Lower leg skin (tissue), 4 donors: ENCODE data around the gene ZNF428. TPM values are rescaled to one million over a fixed set of nuclear protein-coding genes. Genes with fewer than 3 reads are reported as not detected.
A peak's percentile ranks its signal among the peaks of the same experiment; 100 is the strongest.

Experiments
- DNase-seq, 2 donors: peaks; one replicate each; pipeline ENCODE4 v3.0.0-alpha.2; 2019; ENCODE audit warnings: low spot score in 2 of 2
- H3K4me3 ChIP-seq: fragments of 200-600 bp; sonication (generic); 2 replicates; pipeline ENCODE4 v1.5.1; 2017; ENCODE audit warnings: mild to moderate bottlenecking, low read depth; ENCODE audit not compliant: poor library complexity, severe bottlenecking
- CTCF ChIP-seq, 3 donors: fragments of 450-650 bp; IDR thresholded peaks; one replicate each; pipeline ENCODE4 v1.5.1; 2016; ENCODE audit warnings: antibody characterized with exemption in 3 of 3, mild to moderate bottlenecking in 3 of 3, moderate library complexity in 2 of 3
- POLR2A ChIP-seq, 2 donors: fragments of 450-650 bp; IDR thresholded peaks; one replicate each; pipeline ENCODE4 v1.6.1; 2016 to 2017; ENCODE audit warnings: antibody characterized with exemption in 2 of 2, mild to moderate bottlenecking in 1 of 2, moderate library complexity in 1 of 2
- WGBS, 2 donors: methylation state at CpG; one replicate each; pipeline ENCODE4 v1.1.5; 2018; 5-methylcytosine and 5-hydroxymethylcytosine counted together
- intact Hi-C: fragments of 100-400 bp; cut with DNase I; formaldehyde crosslinking; loops from one replicate; pipeline ENCODE4 v1.15.0; 2023; ENCODE audit warnings: low total_unique reads
- total RNA-seq, 4 donors: library from RNA; depleted of rRNA; stranded (reverse); fragments of >200 nt; gene quantifications; one replicate each; pipeline ENCODE4 v1.1.0, GENCODE V29; 2016

The ZNF428 gene
- total RNA-seq, 4 donors from 2014 or later = 5.3 to 27.3 (median 15.1) TPM

- TF ChIP-seq CTCF (IDR thresholded peaks at IDR 0.05) (no peak), POLR2A (IDR thresholded peaks at IDR 0.05) (no peak)
- 0% methylated on average over 14 of the region's 14 CpGs for WGBS, 2 donors
- DNase-seq = no peak
- H3K4me3 ChIP-seq = peak overlapping the region; percentile 66
- intact Hi-C loops = no loop called here
Observed at GRCh38 chr19:43618921-43619261, 538 bp downstream of the ZNF428 start.

DNA sequence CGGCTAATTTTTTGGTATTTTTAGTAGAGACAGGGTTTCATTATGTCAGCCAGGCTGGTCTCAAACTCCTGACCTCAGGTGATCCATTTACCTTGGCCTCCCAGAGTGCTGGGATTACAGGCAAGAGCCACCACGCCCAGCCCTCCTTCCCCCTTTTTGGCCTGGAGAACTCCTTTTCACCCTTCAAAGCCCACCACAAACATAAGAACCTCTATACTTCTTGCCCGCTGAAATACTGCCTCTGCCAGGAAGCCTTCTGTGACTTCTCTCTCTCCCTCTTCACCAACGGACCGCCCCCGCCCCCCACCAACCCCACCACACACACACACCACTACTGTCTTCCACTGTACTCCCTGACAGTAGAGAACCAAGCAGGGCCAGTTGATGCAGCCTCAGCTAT, 2.5 kb downstream of the ZNF428 start:
- H3K4me3 ChIP-seq = no peak overlapping the region
- no peak for TF ChIP-seq CTCF (IDR thresholded peaks at IDR 0.05)
- TF ChIP-seq POLR2A (IDR thresholded peaks at IDR 0.05) = no peak
- DNase-seq = no peak
- intact Hi-C loops = no loop called here
- whole genome bisulfite sequencing, 2 donors = 89 to 92% methylated on average over 6 of the region's 6 CpGs

- WGBS, 2 donors = 88 to 91% methylated on average over 1 of the region's 1 CpG
- no peak for DNase-seq
- intact Hi-C loops = no loop called here
- no peak overlapping the region for H3K4me3 ChIP-seq
- TF ChIP-seq CTCF (IDR thresholded peaks at IDR 0.05) (no peak), POLR2A (IDR thresholded peaks at IDR 0.05) (no peak)
Observed at GRCh38 chr19:43616306-43616705, 3.1 kb downstream of the ZNF428 start.

- intact Hi-C loops = no loop called here
- TF ChIP-seq POLR2A (IDR thresholded peaks at IDR 0.05) = no peak
- no peak for TF ChIP-seq CTCF (IDR thresholded peaks at IDR 0.05)
- H3K4me3 ChIP-seq = no peak overlapping the region
- no peak for DNase-seq
- 93 to 97% methylated on average over 11 to 12 of the region's 12 CpGs for WGBS, 2 donors
Observed at GRCh38 chr19:43612374-43612773, 7.1 kb downstream of the ZNF428 start.

DNA sequence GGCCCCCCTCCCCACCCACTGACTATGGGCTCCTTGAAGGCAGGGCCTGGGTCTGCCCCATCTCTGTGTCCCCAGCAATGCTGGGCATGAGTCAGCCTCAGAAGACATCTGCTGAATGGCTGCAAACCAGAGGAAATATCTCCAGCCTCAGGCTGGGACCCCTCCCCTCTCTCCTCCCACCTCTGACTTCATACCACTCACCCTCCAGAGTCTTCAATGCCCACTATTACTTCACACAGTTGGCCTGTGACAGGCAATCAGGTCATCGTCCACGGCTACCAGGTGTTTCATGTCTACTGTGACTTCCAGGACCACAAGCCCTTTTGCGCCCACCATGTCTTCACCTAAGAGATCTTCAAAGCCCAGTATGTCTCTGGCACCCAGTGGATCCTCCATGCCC, 7.6 kb downstream of the ZNF428 start, which contains the start of gene SRRM5:
SRRM5 (plus strand) TSS at position 301 of the 400 bp plus-strand sequence; CDS start at position 335, 34 bp downstream.
- H3K4me3 ChIP-seq = no peak within 1 kb of the TSS
- intact Hi-C loops = no loop called here
- WGBS, 2 donors = 96 to 98% methylated on average over 3 of the region's 3 CpGs
- TF ChIP-seq POLR2A (IDR thresholded peaks at IDR 0.05) (no peak), CTCF (IDR thresholded peaks at IDR 0.05) (no peak)
- DNase-seq = no peak

DNA sequence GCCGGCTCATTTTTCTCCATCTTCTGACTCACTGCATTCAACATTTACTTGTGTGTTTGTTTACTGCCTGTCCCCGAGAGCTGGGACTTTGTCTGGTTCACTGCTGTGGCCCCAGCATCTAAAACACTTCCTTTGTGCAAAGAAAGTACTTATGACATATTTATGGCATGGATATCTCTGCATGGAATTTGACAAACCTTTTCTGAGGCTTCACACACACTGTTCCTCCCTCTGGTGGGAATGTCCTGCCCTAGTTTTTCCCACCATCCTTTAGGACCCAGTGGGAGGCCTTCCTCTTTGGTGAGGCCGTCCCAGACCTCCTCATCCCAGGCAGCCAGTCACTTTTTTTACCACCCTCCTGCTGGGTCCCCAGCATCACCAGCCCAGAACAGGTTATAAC, 8.9 kb downstream of the ZNF428 start:
- WGBS, 2 donors = 77 to 84% methylated on average over 3 of the region's 3 CpGs
- intact Hi-C loops = no loop called here
- no peak for DNase-seq
- TF ChIP-seq CTCF (IDR thresholded peaks at IDR 0.05) (no peak), POLR2A (IDR thresholded peaks at IDR 0.05) (no peak)
- H3K4me3 ChIP-seq = no peak overlapping the region
